Stomach (tissue), 4 donors: ENCODE results near the gene DNASE1L3.

Source experiments
- CTCF ChIP-seq, 7 experiments: fragments of 450-650 bp in 4 of 7; fragments of 200-600 bp in 3 of 7; sonication (generic) in 3 of 7; IDR thresholded peaks; one replicate each; pipeline ENCODE4 v1.5.1; 2016 to 2019; ENCODE audit warnings: antibody characterized with exemption in 7 of 7, control low read depth in 2 of 7, mild to moderate bottlenecking in 1 of 7
- POLR2A ChIP-seq, 4 donors: fragments of 450-650 bp; IDR thresholded peaks; one replicate each; pipeline ENCODE4 v1.6.1; 2016; ENCODE audit warnings: antibody characterized with exemption in 4 of 4, control low read depth in 2 of 4, mild to moderate bottlenecking in 1 of 4, moderate library complexity in 1 of 4
- POLR2AphosphoS5 ChIP-seq, 3 donors: sonication (generic); formaldehyde crosslinking; IDR thresholded peaks; one replicate each; pipeline ENCODE4 v1.6.1; 2016; ENCODE audit warnings: antibody characterized with exemption in 3 of 3

- no peak for TF ChIP-seq CTCF (IDR thresholded peaks at IDR 0.05)
- TF ChIP-seq POLR2AphosphoS5 (IDR thresholded peaks at IDR 0.05): no peak
- TF ChIP-seq POLR2A (IDR thresholded peaks at IDR 0.05): no peak
These were observed 8.1 kb upstream of the DNASE1L3 start for GRCh38 chr3:58218904-58219303.
